ENCODE results near the gene KRTAP10-4. TPM values are rescaled to one million over a fixed set of nuclear protein-coding genes. Genes with fewer than 3 reads are reported as not detected.
"Not testable (repeated sequence)": the region's sequence is repeated elsewhere in the genome, so short reads cannot be mapped to it uniquely, and the experiment has no call there.

Gene KRTAP10-4
- polyA plus RNA-seq, 3 donors from 2014 or later: not detected

- Mint-ChIP-seq H3K27me3 (ENCODE audit: low read depth in 3 of 3) (peaks cover 8 to 13% (median 10%) of the 10 kb centered on the region in 3 donors), H3K9me3 (peaks cover 0 to 8% (median 2%) of the 10 kb centered on the region in 6 donors), H3K36me3 (peaks cover 0 to under 1% (median 0%) of the 10 kb centered on the region in 3 donors), H3K27ac (no peak overlapping the region), H3K4me1 (no peaks in the 10 kb centered on the region), H3K4me3 (no peak overlapping the region)
- DNase-seq: no peak
These were observed 1.4 kb upstream of the KRTAP10-4 start for GRCh38 chr21:44571844-44572782.

DNA sequence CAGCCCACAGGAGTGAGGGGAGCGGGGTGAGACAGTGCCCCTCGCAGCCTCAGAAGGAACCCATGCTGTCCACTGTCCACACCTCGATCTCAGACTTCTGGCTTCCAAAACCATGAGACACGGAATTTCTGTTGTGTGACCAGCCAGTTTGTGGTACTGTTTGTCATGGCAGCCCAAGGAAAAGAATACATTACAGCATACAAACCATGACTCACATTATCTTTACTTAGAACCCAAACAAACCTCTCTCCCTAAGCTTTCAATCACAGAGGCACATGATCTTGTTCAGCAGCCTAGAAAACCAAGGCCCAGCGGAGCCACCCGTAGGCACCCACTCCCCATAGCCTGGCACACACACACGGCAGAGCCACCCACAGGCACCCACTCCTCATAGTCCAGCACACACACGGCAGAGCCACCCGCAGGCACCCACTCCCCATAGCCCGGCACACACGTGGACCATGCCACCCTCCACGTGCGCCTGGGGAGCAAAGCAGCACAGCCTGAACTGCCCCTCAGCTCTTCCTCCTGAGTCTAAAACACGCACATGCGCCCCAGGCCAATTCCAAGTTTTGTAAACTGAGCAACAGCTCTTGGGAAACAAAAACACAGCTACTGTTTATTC lies 458 bp upstream of the KRTAP10-4 start:
- Mint-ChIP-seq H3K27ac (no peak overlapping the region), H3K9me3 (peaks cover 0 to 11% (median 3%) of the 10 kb centered on the region in 6 donors), H3K4me1 (no peaks in the 10 kb centered on the region), H3K27me3 (ENCODE audit: low read depth in 3 of 3) (peaks cover 8 to 10% (median 9%) of the 10 kb centered on the region in 3 donors), H3K4me3 (no peak overlapping the region), H3K36me3 (peaks cover 0 to 3% (median 3%) of the 10 kb centered on the region in 3 donors)
- DNase-seq: no peak

DNA sequence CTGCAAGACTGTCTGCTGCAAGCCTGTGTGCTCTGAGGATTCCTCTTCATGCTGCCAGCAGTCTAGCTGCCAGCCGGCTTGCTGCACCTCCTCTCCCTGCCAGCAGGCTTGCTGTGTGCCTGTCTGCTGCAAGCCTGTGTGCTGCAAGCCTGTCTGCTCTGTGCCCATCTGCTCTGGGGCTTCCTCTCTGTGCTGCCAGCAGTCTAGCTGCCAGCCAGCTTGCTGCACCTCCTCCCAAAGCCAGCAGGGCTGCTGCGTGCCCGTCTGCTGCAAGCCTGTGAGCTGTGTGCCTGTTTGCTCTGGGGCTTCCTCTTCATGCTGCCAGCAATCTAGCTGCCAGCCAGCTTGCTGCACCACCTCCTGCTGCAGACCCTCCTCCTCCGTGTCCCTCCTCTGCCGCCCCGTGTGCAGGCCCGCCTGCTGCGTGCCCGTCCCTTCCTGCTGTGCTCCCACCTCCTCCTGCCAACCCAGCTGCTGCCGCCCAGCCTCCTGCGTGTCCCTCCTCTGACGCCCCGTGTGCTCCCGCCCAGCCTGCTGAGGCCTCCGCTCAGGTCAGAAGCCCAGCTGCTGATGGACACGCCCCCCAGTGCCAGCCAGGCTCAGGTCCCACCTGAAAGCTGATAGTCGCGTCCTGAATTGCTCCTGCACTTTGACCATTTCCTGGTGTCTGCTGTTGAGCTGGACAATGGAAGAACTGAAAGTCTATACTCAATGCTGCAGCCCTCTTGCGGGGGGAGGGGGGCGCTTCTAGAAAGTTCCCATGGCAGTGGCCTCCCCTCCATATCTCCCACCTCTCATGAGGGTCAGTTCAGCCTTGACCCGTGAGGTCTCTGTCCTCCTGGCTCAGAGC lies 1.2 kb downstream of the KRTAP10-4 start:
- H3K4me1 Mint-ChIP-seq: no peaks in the 10 kb centered on the region
- DNase-seq: no peak
- H3K9me3 Mint-ChIP-seq: peaks cover 0 to 11% (median 4%) of the 10 kb centered on the region in 6 donors
- H3K4me3 Mint-ChIP-seq: no peak overlapping the region
- H3K36me3 Mint-ChIP-seq: peaks cover 0 to 6% (median 3%) of the 10 kb centered on the region in 3 donors
- H3K27me3 Mint-ChIP-seq (ENCODE audit: low read depth in 3 of 3): peaks cover 4 to 8% (median 8%) of the 10 kb centered on the region in 3 donors
- H3K27ac Mint-ChIP-seq: no peak overlapping the region

DNA sequence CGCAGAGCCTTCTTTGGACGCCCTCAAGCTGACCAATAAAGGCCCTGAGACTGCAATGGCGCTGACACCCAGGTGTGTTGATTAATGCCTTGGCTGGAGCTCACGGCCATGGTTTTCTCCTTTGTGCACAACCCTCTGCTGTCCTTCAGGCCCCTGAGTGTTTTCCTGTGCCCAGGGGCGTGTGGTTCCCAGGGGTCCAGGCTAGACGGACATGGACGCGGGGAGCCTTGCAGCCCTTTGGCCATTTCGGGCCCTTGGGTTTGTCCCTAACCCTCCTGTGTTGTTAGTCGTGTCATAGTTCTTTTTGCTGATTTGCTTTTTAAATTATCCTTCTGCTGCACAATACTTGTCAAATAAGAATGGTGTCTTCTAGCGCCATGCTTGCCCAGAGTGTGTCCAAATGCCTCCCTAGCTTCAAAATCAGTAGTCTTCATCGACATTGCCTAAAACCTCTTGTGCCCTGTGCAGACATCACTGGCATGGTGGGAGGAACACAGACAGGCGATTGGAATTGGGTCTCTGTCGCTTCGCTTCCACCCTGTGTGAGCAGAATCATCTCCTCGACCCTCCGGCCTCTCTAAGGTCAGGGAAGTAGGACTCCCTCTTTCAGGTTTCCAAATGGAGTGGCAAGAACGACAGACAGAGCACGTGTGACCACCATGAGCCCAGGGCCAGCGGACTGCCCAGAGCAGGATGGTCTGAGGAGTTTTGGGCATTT lies 1.9 kb downstream of the KRTAP10-4 start:
- no peak overlapping the region for H3K4me3 Mint-ChIP-seq
- H3K4me1 Mint-ChIP-seq: no peaks in the 10 kb centered on the region
- peaks cover 0 to 14% (median 5%) of the 10 kb centered on the region in 6 donors for H3K9me3 Mint-ChIP-seq
- peaks cover 0 to 6% (median 3%) of the 10 kb centered on the region in 3 donors for H3K36me3 Mint-ChIP-seq
- no peak overlapping the region for H3K27ac Mint-ChIP-seq
- DNase-seq: no peak
- peaks cover 7 to 8% (median 7%) of the 10 kb centered on the region in 3 donors for H3K27me3 Mint-ChIP-seq (ENCODE audit: low read depth in 3 of 3)

GRCh38 chr21:44576025-44576420 lies 2.5 kb downstream of the KRTAP10-4 start:
- Mint-ChIP-seq H3K9me3 (peaks cover 3 to 17% (median 7%) of the 10 kb centered on the region in 6 donors), H3K4me3 (no peak overlapping the region), H3K36me3 (peaks cover 0 to 6% (median 3%) of the 10 kb centered on the region in 3 donors), H3K27ac (no peak overlapping the region), H3K4me1 (no peaks in the 10 kb centered on the region), H3K27me3 (ENCODE audit: low read depth in 3 of 3) (peaks cover 7 to 11% (median 7%) of the 10 kb centered on the region in 3 donors)
- DNase-seq: no peak

- H3K27ac Mint-ChIP-seq: no peak overlapping the region
- H3K27me3 Mint-ChIP-seq (ENCODE audit: low read depth in 3 of 3): peaks cover 4 to 12% (median 7%) of the 10 kb centered on the region in 3 donors
- DNase-seq: no peak
- H3K4me1 Mint-ChIP-seq: no peaks in the 10 kb centered on the region
- no peak overlapping the region for H3K4me3 Mint-ChIP-seq
- H3K36me3 Mint-ChIP-seq: peaks cover 0 to 6% (median 3%) of the 10 kb centered on the region in 3 donors
- peaks cover 9 to 24% (median 18%) of the 10 kb centered on the region in 6 donors for H3K9me3 Mint-ChIP-seq
These were observed 5.0 kb downstream of the KRTAP10-4 start for GRCh38 chr21:44578371-44579055.

DNA sequence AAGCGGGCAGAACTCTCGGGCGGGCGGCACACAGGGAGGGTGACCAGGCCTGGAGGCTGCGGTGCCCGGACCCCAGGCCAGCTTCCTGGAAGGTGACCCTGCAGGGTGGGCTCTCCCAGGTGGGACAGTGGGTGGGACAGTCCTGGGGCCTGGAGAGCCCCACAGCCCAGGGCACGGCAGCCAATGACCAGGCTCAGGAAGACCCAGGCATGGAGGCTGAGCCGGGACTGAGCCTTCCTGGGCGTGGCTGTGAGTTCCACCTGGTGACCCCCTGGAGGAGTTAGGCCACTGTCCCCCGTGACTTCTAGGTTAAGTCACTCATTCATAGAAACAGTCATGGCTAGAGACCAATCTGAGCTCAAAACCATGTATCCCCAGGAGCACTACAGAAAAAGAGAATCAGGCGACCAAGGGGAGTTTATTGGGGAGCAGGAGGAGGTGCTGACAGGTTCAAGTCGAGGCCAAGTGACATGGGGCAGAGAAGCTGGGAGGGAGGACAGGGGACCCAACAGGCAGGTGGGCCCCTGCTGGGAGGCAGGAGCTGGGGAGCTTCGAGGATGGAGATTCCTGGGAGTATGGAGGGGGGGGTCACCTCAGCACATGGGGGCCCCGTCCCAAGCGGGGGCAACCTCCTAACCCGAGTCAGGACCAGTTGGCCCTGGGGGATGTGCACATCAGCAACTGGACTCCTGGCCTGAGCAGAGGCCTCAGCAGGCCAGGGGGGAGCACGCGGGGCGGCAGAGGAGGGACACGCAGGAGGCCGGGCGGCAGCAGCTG lies 5.7 kb downstream of the KRTAP10-4 start:
- H3K27ac Mint-ChIP-seq: no peak overlapping the region
- H3K4me3 Mint-ChIP-seq: no peak overlapping the region
- H3K27me3 Mint-ChIP-seq (ENCODE audit: low read depth in 3 of 3): peaks cover 4 to 15% (median 7%) of the 10 kb centered on the region in 3 donors
- no peak for DNase-seq
- peaks cover 9 to 24% (median 18%) of the 10 kb centered on the region in 6 donors for H3K9me3 Mint-ChIP-seq
- H3K36me3 Mint-ChIP-seq: peaks cover 0 to 6% (median 3%) of the 10 kb centered on the region in 3 donors
- H3K4me1 Mint-ChIP-seq: no peaks in the 10 kb centered on the region

- H3K27ac Mint-ChIP-seq: no peak overlapping the region
These were observed 6.3 kb downstream of the KRTAP10-4 start for GRCh38 chr21:44579833-44580144.

DNA sequence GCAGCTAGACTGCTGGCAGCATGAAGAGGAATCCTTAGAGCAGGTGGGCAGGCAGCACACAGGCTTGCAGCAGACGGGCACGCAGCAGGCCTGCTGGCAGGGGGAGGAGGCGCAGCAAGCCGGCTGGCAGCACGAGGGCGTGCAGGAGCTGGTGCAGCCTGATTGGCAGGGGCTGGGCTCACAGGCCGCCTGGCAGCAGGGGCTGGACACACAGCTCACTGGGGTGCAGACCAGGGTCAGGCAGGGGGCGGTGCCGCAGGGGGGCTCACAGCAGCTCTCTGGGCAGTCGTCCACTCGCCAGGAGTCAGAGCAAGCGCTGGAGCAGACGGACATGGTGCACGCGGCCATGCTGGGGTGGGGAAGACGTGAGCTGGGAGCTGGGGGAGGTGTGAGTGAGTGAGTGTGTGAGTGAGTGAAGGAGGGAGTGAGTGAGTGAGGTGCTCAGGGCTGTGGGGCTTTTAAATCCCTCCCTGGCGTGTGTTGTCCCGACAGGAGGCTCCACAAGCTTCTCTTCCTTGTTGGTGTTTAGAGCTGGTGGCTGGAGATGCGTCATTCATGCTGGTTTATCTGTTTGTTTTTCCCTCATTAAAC lies 6.8 kb downstream of the KRTAP10-4 start, which contains the start of gene KRTAP10-5:
KRTAP10-5 (minus strand) TSS at position 374 of the 591 bp plus-strand sequence; CDS start at position 348, 26 bp downstream.
- not testable (repeated sequence) for DNase-seq, H3K36me3 Mint-ChIP-seq, H3K4me1 Mint-ChIP-seq
- H3K27me3 Mint-ChIP-seq (ENCODE audit: low read depth in 3 of 3): peaks cover 4 to 14% (median 9%) of the 10 kb centered on the region in 3 donors
- peak within 1 kb of the TSS in 2 of 5 donors; percentile 18 to 21 for H3K4me3 Mint-ChIP-seq
- H3K9me3 Mint-ChIP-seq: peaks cover 10 to 24% (median 18%) of the 10 kb centered on the region in 6 donors
- H3K27ac Mint-ChIP-seq: peak within 1 kb of the TSS in 1 of 6 donors; percentile 39

More at GRCh38 chr21:44579833-44580144, 6.3 kb downstream of the KRTAP10-4 start:
- no peak for DNase-seq
- Mint-ChIP-seq H3K27me3 (ENCODE audit: low read depth in 3 of 3) (peaks cover 4 to 13% (median 7%) of the 10 kb centered on the region in 3 donors), H3K9me3 (peaks cover 10 to 24% (median 18%) of the 10 kb centered on the region in 6 donors), H3K4me1 (no peaks in the 10 kb centered on the region), H3K4me3 (peak overlapping the region in 1 of 5 donors; percentile 21), H3K36me3 (peaks cover 0 to 6% (median 3%) of the 10 kb centered on the region in 3 donors)

DNA sequence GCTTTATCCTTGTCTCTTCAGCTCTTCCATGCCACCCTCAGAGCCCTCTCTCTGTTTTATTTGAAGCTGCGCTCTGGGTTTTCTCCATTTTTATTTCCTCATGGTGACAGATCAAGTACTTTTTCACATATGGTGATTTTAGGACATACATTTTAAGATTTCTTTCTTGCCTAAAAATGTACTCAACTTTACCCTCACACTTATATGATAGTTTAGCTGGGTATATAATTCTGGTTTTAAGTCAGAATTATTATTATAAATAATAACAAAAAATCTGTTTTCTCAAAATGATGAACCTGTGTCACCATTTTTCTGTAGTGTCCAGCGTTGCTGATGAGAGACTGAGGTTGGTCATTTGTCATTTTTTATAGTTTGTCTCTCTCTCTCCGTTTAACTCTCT lies 7.6 kb downstream of the KRTAP10-4 start:
- Mint-ChIP-seq H3K4me1 (no peaks in the 10 kb centered on the region), H3K27me3 (ENCODE audit: low read depth in 3 of 3) (peaks cover 4 to 20% (median 11%) of the 10 kb centered on the region in 3 donors), H3K27ac (no peak overlapping the region), H3K36me3 (peaks cover 0 to 6% (median 3%) of the 10 kb centered on the region in 3 donors), H3K4me3 (no peak overlapping the region), H3K9me3 (peaks cover 6 to 24% (median 18%) of the 10 kb centered on the region in 6 donors)
- DNase-seq: no peak

GRCh38 chr21:44582055-44582454 lies 8.5 kb downstream of the KRTAP10-4 start:
- no peak for DNase-seq
- peaks cover 0 to 6% (median 3%) of the 10 kb centered on the region in 3 donors for H3K36me3 Mint-ChIP-seq
- H3K4me1 Mint-ChIP-seq: no peaks in the 10 kb centered on the region
- H3K27me3 Mint-ChIP-seq (ENCODE audit: low read depth in 3 of 3): peaks cover 4 to 27% (median 12%) of the 10 kb centered on the region in 3 donors
- H3K27ac Mint-ChIP-seq: no peak overlapping the region
- H3K9me3 Mint-ChIP-seq: peaks cover 6 to 19% (median 17%) of the 10 kb centered on the region in 6 donors
- H3K4me3 Mint-ChIP-seq: no peak overlapping the region

Measured in immature natural killer cell (primary cell).